GM03348 (cell line): Measurements from ENCODE around the gene BPIFB2.

ENCODE experiments used
- DNase-seq: peaks from one replicate; pipeline ENCODE4 v3.0.0; 2012; ENCODE audit warnings: low spot score

Gene BPIFB2

DNA sequence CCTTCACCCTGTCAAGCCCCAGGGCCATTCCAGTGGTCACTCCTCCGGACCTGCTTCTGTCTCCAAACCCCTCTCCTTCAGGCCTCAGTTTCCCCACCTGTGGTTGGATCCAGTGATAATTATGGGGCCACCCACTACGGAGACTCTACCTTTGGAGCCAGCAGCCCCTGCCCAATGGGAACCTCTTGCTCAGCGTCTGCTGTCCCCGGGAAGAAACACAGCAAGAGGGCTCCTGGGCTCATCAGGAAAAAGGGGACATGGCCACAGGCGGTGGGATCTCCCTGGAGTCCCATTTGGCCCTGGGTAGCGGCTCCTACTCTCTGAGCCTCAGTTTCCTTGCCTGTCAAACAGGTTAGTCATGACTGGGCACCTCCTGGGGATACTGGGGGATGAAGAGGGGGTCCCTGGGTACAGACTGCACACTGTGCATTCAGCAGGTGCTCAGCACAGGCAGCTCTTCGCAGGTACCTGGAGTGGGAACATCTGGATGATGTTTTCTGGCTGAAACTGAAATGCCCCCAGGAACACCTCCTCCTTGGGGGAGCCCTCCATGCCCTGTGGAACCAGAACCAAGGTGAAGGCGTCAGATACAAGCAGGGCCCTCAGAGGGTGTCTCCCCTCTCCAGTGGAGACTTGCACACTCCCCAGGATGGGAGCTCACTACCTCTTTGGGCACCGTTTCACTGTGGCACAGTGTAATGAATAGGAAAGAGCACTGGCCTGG, 22.7 kb upstream of the BPIFB2 start:
- no peak for DNase-seq

DNA sequence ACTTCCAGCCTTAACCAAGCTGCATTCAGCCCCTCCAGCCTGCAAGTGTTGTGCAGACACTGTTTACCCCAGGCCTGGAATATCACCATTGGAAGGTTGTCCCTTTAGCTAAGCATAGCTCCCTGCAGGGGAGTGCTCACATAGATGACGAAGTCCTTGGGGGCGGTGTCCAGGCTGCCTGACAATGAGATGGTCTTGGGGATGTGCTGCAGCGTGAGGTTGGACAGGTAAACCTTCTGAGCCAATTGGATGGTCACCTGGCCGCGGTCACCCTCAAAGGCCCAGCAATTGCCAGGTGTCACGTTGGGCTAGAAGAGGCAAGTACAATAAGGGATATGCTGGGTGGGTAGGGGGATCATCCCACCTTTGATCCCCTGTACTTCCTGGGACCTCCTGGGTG, 21.9 kb upstream of the BPIFB2 start:
- DNase-seq, result no peak

DNA sequence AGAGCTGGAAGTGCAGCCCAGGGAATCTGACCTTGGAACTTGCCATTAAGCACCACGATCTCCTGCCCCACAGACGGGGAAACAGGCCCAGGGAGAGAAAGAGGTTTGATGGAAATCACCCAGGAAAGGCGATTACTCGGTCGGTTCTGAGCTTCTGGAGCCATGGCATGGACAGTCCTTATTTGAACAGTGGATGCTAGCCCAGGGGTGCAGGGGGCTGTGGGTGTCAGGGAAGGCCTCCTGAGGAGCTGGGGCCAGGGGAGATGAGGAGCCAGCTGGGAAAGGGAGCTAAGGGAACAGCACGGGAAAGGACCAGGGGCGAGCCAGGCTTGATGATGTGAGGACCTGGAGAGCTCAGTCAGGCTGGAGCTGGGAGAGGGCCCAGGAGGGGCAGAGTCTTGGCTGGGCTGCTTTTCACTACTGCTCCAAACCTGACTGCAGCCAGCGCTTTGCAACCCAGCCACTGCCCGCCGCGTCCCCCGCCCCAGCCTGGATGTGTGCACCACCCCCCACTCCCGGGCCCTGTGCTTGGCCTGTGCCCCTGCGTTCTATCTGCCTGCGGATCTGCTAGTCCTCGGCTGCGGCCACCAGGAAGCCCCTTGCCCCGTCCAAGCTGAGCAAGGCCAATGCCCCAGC, 21.1 kb upstream of the BPIFB2 start:
- DNase-seq, result no peak

DNA sequence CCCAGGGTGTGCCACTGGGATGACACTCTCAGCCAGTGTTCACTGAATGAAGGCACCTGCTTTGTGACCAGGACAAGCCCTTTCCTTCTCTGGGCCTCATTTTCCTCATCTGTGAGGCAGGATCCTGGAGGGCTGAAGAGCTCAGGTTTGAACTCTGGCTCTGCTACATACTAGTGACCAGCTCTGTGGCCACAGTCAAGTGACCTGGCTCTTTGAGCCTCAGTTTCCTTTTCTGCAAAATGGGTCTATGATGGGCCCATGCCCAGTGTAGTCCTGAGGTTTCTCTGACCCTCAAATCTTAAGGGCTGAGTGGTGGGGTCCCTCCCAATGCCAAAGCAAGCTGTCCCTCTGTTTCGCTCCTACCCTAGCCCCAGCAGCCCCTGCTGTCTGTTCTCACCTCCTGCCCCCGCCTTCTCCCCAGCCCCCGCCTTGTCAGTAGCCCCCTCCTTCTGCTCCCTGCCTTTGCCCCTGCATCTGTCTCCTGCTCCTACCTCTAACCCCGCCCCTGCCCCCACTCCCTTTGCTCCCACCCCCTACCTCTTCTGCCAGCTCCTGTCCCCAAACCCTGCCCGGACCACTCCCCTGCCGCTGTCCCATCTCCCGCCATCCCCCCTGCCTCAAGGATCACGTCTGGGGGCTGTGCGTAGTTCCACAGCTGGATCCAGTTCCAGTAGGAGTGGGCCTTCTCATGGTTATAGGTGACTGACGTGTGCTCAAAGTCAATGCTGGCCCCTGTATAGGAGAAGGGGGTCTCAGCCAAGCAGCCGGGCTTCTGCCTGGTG, 20.3 kb upstream of the BPIFB2 start:
- no peak for DNase-seq

- DNase-seq, result no peak
These were observed 19.5 kb upstream of the BPIFB2 start for GRCh38 chr20:32988008-32988407.

DNA sequence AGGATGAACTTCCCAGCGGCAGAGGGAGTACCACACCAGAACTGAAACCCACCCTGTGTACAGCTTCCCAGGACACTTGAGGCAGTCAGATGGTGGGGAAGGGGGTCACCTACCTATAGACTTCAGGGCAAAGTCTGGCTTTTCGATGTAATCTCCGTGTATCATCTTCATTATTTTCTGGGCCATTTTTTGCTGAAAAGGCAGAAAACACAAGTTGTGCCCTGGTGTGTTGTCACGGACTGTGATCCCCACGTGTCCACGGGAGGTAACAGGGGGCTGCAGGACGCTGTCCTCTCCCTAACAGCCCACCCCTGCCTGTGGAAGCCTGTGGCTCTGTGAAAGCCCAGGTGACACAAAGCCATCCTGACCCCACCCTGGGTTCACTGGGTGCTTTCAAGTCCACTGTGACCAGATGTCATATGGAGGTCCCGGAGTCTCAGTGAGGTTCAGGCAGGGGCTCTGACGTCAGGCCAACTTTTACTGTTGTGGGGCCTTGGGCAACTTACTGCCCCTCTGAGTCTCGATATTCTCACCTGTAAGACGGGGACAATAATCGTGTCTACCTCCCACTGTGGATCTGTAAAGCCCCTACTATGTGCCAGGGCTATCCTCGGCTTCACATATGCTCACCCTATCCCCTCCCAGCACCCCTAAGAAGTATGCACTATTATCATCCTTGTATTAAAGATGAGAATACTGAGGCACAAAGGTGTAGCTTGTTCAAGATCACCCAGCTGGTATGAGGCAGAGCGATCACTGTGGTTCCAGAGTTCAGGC, 17.8 kb upstream of the BPIFB2 start:
- DNase-seq, result no peak

DNA sequence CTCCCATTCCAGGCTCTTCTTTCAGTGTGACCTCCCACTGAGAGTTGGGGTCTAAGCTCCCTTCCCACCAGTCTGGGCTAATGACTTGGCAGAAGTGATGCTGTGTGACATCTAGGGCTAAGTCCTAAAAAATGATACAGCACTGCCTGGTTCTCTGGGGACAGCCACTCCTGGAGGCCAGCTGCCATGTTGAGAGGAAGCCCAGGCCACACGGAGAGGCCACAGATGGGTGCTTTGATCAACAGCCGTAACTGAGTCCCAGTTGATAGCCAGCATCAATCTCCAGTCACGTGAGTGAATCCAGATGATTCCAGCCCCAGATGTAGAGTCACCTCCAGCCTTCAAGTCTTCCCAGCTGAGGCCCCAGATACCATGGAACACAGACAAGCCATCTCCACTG, 17.1 kb upstream of the BPIFB2 start:
- DNase-seq, result no peak

DNA sequence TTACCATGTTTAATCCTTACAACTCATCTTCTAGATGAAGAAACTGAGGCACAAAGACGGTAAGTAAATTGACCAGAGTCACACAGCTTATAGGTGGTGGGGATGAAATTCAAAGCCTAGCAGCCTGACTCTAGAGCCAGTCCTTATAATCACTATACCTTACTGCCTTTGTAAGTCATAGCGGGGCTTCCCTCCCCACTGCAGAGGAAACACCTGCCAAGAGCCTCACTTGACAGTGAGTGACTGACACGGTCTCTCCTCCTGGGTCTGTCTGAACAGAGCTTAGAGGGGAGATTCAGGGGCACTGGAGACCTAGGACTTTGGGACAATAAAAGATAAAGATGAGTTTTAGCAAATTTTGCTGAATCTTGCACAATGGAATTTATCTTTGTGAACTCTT, 16.1 kb upstream of the BPIFB2 start:
- DNase-seq, result no peak

DNA sequence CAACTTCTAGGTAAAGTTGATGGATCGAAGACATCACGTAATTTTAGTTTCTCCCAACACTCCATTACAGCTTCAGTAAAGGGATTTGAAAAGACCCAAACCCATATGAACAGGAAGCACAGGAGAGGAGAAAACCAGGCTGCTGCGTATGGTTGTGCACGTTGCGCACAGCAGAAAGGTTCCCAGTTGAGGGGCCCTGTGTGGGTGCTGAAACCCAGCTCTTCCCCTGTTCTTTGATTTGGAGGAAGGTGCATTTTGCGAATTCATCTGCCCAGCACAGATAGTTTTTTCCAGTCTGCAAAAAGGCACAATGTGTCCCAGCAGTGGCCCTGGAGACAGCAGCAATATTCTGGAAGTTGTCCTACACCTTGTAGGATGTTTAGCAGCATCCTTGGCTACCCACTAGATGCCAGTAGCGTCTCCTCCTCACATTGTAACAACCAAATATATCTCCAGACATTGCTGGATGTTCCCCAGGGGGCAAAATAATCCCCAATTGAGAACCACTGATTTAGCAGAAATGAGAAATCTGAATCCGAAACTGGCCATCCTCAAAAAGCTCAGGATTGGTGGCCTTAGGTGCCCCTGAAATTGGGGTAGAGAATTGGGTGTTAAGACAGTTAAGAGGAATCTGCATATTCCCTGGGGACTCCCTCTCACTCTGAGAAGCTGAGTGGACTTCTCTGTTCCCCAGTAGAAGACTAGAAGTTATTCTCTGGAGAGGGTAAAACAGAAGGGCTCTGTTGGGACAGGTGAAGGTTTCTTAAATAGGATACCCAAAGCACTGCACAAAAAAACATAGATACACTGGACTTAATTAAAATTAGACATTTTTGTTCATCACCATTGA, 15.5 kb upstream of the BPIFB2 start:
- no peak for DNase-seq

GRCh38 chr20:32993496-32994050, 13.9 kb upstream of the BPIFB2 start:
- DNase-seq, result no peak

- no peak for DNase-seq
These were observed 11.7 kb upstream of the BPIFB2 start for GRCh38 chr20:32995802-32996201.

DNA sequence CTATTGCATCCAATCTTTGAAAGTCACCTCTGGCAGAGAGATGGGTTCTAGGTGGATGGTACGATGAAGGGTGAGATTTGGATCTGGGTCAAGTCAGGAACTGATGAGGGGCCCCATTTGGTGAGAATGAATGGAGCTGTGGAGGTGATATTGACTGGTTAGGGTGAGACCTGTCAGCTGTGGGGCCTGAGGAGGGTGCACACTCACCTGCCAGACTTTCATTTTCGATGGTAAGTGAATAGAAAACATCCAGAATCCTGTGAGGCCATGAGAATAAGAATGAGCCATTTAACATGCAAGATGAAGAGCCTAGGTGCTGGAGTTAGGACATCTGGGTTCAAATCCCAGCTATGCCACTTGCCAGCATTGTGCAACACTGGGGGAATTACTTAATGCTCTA, 10.1 kb upstream of the BPIFB2 start:
- DNase-seq, result no peak

- no peak for DNase-seq
These were observed 7.8 kb upstream of the BPIFB2 start for GRCh38 chr20:32999603-33000250.

- DNase-seq, result no peak
These were observed 6.6 kb upstream of the BPIFB2 start for GRCh38 chr20:33000802-33001466.

DNA sequence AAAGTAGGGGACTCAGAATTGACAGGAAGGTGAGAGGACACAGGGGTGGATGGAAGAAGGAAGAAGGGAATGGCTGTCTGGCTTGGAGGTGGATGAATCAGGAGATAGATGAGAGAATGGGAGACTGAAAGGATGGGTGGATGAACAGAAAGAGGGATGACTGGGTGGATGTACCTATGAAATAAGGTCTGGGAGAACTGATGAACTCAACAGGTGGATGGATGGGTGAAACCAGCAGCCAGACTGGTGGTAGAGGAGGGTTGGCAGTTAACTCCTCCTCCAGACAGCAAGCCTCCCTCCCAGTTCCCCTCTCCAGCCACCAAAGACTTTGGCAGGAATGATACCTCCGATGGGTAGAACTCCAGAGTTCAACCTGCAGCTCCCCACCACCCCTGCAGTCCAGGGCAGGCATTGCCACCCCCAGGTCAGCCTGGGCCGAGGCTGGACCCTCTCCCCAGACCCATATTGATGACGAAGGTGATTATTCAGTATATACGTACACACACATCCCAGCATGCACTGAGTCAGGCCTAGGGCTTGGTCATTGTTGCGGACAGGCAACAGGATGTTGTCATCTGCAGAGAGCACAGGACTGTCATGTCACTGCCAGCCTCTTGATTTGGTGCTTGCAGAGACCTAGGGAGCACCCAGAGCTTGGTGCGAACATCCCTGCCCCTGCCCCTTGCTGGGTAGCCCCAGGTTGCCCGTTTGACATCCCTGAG, 5.3 kb upstream of the BPIFB2 start:
- no peak for DNase-seq

GRCh38 chr20:33004141-33004751, 3.3 kb upstream of the BPIFB2 start, which contains the start of gene SUN5:
TSS of gene SUN5 (minus strand) at chr20:33004433. CDS start at chr20:33004340, 93 bp downstream.
- DNase-seq, result no peak

GRCh38 chr20:33005132-33005566, 2.4 kb upstream of the BPIFB2 start:
- DNase-seq, result no peak

GRCh38 chr20:33005908-33006775, 1.4 kb upstream of the BPIFB2 start:
- no peak for DNase-seq
